Ascending aorta (tissue), 2 donors: ENCODE measurements around the gene TNFSF18. TPM values are rescaled to one million over a fixed set of nuclear protein-coding genes. Genes with fewer than 3 reads are reported as not detected.

Source experiments
- DNase-seq, 2 donors: peaks; one replicate each; pipeline ENCODE4 v3.0.0-alpha.2; 2019; ENCODE audit warnings: low spot score in 2 of 2
- H3K27ac ChIP-seq, 2 donors: fragments of 200-600 bp; sonication (generic); one replicate each; pipeline ENCODE4 v1.5.1; 2016 to 2017; ENCODE audit warnings: mild to moderate bottlenecking in 1 of 2
- H3K27me3 ChIP-seq: fragments of 200-600 bp; sonication (generic); one replicate; pipeline ENCODE4 v1.5.1; 2017
- H3K36me3 ChIP-seq, 2 donors: fragments of 200-600 bp; sonication (generic); one replicate each; pipeline ENCODE4 v1.5.1; 2016
- H3K4me1 ChIP-seq, 2 donors: fragments of 200-600 bp; sonication (generic); one replicate each; pipeline ENCODE4 v1.5.1; 2016 to 2017; ENCODE audit warnings: mild to moderate bottlenecking in 1 of 2
- H3K4me3 ChIP-seq, 2 donors: fragments of 200-600 bp; sonication (generic); one replicate each; pipeline ENCODE4 v1.5.1; 2016 to 2017; ENCODE audit warnings: mild to moderate bottlenecking in 1 of 2
- H3K9me3 ChIP-seq, 2 donors: fragments of 200-600 bp; sonication (generic); one replicate each; pipeline ENCODE4 v1.5.1; 2016
- intact Hi-C: fragments of 100-400 bp; cut with DNase I; formaldehyde crosslinking; loops from one replicate; pipeline ENCODE4 v1.15.1; 2023
- total RNA-seq: library from RNA; depleted of rRNA; stranded (reverse); fragments of >200 nt; gene quantifications from one replicate; pipeline ENCODE4 v1.1.0, GENCODE V29; 2016
- TF ChIP-seq, protein P1 (sequence below), 3 experiments: fragments of 200-600 bp in 2 of 3; fragments of 450-650 bp in 1 of 3; sonication (generic) in 2 of 3; IDR thresholded peaks; one replicate each; pipeline ENCODE4 v1.5.1; 2016 to 2019; ENCODE audit warnings: antibody characterized with exemption in 3 of 3, mild to moderate bottlenecking in 1 of 3, moderate library complexity in 1 of 3

The TNFSF18 gene, protein sequence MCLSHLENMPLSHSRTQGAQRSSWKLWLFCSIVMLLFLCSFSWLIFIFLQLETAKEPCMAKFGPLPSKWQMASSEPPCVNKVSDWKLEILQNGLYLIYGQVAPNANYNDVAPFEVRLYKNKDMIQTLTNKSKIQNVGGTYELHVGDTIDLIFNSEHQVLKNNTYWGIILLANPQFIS
- not detected for total RNA-seq

DNA sequence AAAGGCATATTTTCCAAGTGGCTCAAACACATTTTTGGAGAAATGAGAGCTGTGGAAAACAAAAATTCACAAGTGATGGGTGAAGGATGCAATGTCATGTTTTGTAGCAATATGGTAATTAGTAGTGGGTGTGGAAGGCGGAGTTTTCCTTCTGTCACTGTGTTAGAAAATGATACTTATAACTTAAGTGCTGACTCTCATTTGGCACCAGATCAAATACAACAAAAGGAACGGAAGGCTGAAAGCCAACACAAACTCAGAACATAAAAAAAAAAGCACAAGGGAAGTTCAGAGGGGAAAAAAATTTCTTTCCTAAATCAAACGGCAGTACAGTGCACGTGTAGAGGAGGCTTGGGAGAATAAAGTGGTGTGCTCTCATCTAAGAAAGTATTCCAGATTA is at the start of gene TNFSF18:
TSS of gene TNFSF18 (minus strand) at position 77 of the 400 bp plus-strand sequence. CDS start at position 32, 45 bp downstream.
- H3K9me3 ChIP-seq, result no peaks in the 10 kb centered on the region
- DNase-seq, result no peak
- TF ChIP-seq, protein P1, sequence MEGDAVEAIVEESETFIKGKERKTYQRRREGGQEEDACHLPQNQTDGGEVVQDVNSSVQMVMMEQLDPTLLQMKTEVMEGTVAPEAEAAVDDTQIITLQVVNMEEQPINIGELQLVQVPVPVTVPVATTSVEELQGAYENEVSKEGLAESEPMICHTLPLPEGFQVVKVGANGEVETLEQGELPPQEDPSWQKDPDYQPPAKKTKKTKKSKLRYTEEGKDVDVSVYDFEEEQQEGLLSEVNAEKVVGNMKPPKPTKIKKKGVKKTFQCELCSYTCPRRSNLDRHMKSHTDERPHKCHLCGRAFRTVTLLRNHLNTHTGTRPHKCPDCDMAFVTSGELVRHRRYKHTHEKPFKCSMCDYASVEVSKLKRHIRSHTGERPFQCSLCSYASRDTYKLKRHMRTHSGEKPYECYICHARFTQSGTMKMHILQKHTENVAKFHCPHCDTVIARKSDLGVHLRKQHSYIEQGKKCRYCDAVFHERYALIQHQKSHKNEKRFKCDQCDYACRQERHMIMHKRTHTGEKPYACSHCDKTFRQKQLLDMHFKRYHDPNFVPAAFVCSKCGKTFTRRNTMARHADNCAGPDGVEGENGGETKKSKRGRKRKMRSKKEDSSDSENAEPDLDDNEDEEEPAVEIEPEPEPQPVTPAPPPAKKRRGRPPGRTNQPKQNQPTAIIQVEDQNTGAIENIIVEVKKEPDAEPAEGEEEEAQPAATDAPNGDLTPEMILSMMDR (IDR thresholded peaks at IDR 0.05), result no peak
- H3K27ac ChIP-seq, result no peak within 1 kb of the TSS
- no peaks in the 10 kb centered on the region for H3K27me3 ChIP-seq
- H3K4me1 ChIP-seq, result no peaks in the 10 kb centered on the region
- no peaks in the 10 kb centered on the region for H3K36me3 ChIP-seq
- H3K4me3 ChIP-seq, result no peak within 1 kb of the TSS
- intact Hi-C loops, result no loop called here

DNA sequence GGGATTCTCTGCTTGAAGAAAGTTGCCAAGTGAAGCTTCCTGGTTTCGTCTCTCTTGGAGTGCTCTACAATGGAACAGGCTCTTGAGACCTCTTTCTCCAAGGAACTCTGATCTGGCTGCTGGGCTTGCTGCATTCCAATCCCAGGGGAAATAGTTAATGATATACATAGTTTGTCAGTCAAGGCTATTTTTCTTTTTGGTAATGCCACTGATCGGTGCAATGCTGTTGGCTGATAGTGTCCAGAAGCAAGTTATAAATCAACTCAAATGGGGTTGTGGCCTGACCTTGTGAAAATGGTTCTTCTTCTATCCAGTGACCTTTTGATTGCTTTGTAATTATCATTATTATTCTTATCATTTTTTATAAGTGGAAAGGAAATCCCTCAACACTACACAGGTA is 48.4 kb upstream of the TNFSF18 start:
- H3K36me3 ChIP-seq, result no peaks in the 10 kb centered on the region
- H3K9me3 ChIP-seq, result peaks cover 4 to 8% of the 10 kb centered on the region in 2 donors
- no peak overlapping the region for H3K4me3 ChIP-seq
- peaks cover 0 to 1% of the 10 kb centered on the region in 2 donors for H3K4me1 ChIP-seq
- DNase-seq, result no peak
- no peaks in the 10 kb centered on the region for H3K27me3 ChIP-seq
- TF ChIP-seq, protein P1 (IDR thresholded peaks at IDR 0.05), result no peak
- intact Hi-C loops, result no loop called here
- H3K27ac ChIP-seq, result no peak overlapping the region

- TF ChIP-seq, protein P1 (IDR thresholded peaks at IDR 0.05), result no peak
- intact Hi-C loops, result no loop called here
- Histone ChIP-seq H3K27ac (no peak overlapping the region), H3K4me1 (peaks cover 0 to 7% of the 10 kb centered on the region in 2 donors), H3K36me3 (no peaks in the 10 kb centered on the region), H3K4me3 (no peak overlapping the region), H3K9me3 (peaks cover 0 to 2% of the 10 kb centered on the region in 2 donors), H3K27me3 (no peaks in the 10 kb centered on the region)
- no peak for DNase-seq
These were observed 47.4 kb upstream of the TNFSF18 start for GRCh38 chr1:173098117-173098516.

- Histone ChIP-seq H3K27ac (no peak overlapping the region), H3K9me3 (no peaks in the 10 kb centered on the region), H3K36me3 (no peaks in the 10 kb centered on the region), H3K27me3 (no peaks in the 10 kb centered on the region), H3K4me3 (no peak overlapping the region), H3K4me1 (peaks cover 0 to 7% of the 10 kb centered on the region in 2 donors)
- TF ChIP-seq, protein P1 (IDR thresholded peaks at IDR 0.05), result no peak
- intact Hi-C loops, result no loop called here
- DNase-seq, result no peak
These were observed 46.3 kb upstream of the TNFSF18 start for GRCh38 chr1:173097001-173097400.

- no peak for DNase-seq
- Histone ChIP-seq H3K4me1 (peaks cover 0 to 7% of the 10 kb centered on the region in 2 donors), H3K27me3 (no peaks in the 10 kb centered on the region), H3K36me3 (no peaks in the 10 kb centered on the region), H3K4me3 (no peak overlapping the region), H3K9me3 (no peaks in the 10 kb centered on the region), H3K27ac (no peak overlapping the region)
- TF ChIP-seq, protein P1 (IDR thresholded peaks at IDR 0.05), result no peak
- intact Hi-C loops, result no loop called here
These were observed 44.9 kb upstream of the TNFSF18 start for GRCh38 chr1:173095632-173096031.

GRCh38 chr1:173094541-173094940 is 43.8 kb upstream of the TNFSF18 start:
- TF ChIP-seq, protein P1 (IDR thresholded peaks at IDR 0.05), result no peak
- Histone ChIP-seq H3K36me3 (no peaks in the 10 kb centered on the region), H3K4me1 (peaks cover 0 to 7% of the 10 kb centered on the region in 2 donors), H3K27ac (no peak overlapping the region), H3K9me3 (no peaks in the 10 kb centered on the region), H3K27me3 (no peaks in the 10 kb centered on the region), H3K4me3 (no peak overlapping the region)
- intact Hi-C loops, result no loop called here
- no peak for DNase-seq
